GM12891 (cell line): ENCODE data around the gene QSOX2.

Experiments used
- DNase-seq: peaks from one replicate; pipeline ENCODE4 v3.0.0; 2011; ENCODE audit warnings: low spot score; ENCODE audit not compliant: insufficient read length
- FAIRE-seq: peaks from 2 replicates; lab custom pipeline; 2011; peaks lifted over from hg19 to GRCh38; lab: Jason Lieb, UNC
- PAX5 ChIP-seq: IDR thresholded peaks from 2 replicates; pipeline ENCODE4 v1.6.1; 2011; ENCODE audit warnings: low read length, moderate library complexity, mild to moderate bottlenecking; ENCODE audit not compliant: insufficient read depth, severe bottlenecking
- POLR2A ChIP-seq: IDR thresholded peaks from 2 replicates; pipeline ENCODE4 v1.6.1; 2011; ENCODE audit warnings: low read depth, low read length, control low read depth
- POLR2AphosphoS5 ChIP-seq: IDR thresholded peaks from 2 replicates; pipeline ENCODE4 v1.6.1; 2011; ENCODE audit warnings: low read depth, low read length, control low read depth
- POU2F2 ChIP-seq: IDR thresholded peaks from 2 replicates; pipeline ENCODE4 v1.6.1; 2011; ENCODE audit warnings: low read depth, mild to moderate bottlenecking, control low read depth, low read length, moderate library complexity
- SPI1 ChIP-seq: IDR thresholded peaks from 2 replicates; pipeline ENCODE4 v1.6.1; 2011; ENCODE audit warnings: low read depth, low read length, control low read depth
- TAF1 ChIP-seq: IDR thresholded peaks from 2 replicates; pipeline ENCODE4 v1.6.1; 2011; ENCODE audit warnings: low read depth, low read length, control low read depth

QSOX2 gene

DNA sequence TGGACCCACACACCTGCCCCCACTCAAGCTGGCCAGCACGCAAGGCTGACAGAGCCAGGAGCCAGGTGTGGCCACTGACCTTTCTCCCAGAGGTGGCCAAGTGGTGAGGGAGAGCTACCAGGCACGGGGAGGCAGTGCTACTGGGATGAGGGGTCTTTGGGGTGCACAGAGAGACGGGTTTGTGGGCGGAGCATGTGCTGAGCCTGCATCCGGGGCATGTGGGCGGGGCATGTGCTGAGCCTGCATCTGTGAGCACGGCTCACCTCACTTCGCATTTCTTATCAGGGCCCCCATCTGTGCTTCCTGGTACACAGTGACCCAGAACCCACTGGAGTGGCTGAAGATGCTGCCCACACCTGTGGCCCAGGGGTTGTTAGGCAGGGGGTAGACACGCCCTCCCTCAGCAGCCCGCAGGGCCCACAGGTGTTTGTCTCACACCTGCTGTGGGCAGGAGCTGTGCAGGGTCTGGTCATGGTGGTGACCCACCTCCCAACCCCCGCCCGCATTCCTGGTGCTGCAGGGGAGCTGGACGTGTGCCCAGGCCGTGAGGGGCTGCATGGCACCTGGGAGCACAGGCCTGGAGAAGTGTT lies 36.8 kb upstream of the QSOX2 start:
- FAIRE-seq, result no peak

DNA sequence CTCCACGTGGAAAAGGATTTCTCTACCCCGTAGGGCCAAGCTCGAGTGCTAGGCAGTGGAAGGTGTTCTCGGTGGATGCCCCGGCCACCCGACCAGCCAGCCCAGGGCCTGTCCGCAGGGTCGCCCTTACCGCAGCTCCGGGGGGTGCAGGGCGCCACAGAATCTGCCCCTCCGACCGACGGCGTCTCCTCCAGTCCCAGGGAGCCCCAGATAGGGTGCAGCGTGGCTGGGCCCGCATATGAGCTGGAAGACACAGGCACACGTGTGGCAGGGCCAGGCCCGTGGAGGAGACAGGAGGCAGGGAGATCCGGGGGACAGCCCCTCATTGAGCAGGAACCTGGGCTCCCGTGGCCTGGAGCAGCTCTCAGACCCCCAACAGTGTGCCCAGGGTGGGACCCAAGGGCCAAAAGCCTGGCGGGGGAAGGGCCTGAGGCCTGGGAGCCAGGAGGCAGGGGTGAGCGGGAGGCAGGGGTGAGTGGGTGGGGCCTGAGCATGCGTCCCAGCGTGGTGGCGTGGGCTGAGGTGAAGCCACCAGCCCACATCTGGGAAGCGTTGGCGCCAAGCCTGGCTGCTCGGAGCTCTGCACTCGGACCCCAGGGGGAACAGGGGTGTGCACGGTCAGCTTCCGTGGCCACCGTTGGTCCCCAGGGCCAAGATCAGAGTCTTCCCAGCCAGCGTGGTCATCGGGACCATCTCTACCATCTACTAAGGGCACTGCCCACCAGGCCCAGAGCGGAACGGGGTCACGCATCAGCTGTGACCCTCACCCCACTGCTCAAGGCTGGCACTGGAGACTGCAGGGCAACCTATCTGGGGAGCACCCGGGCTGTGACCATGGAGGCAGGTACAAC lies 36.0 kb upstream of the QSOX2 start:
- no peak for TF ChIP-seq POLR2A
- FAIRE-seq, result no peak
- DNase-seq, result no peak

More for the DNA sequence above, 36.8 kb upstream of the QSOX2 start:
- no peak for TF ChIP-seq POLR2A
- no peak for TF ChIP-seq PAX5
- TF ChIP-seq POU2F2, result no peak
- no peak for TF ChIP-seq TAF1
- no peak for TF ChIP-seq SPI1
- TF ChIP-seq POLR2AphosphoS5, result no peak
- no peak for DNase-seq

- TF ChIP-seq POLR2A, result no peak
- FAIRE-seq (no peak), DNase-seq (no peak)
These were observed 35.1 kb upstream of the QSOX2 start for GRCh38 chr9:136280535-136281315.

DNA sequence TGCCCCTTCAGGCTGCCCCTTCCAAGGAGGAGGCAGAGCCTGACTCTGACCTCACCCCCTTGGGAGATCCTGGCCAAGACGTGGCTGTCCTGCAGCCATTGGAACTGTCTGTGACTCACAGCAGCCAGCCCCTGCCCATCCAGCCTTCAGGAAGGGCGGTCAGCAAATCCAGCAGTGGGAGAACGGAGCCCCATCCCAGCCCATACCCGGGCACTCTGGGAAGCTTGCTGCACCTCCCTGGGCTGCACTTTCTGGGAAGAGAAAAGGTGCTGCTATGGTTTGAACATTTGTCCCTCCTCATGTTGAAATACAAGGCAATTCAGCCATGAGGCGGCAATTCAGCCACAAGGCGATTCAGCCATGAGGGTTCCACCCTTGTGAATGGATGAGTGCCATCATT lies 33.9 kb upstream of the QSOX2 start:
- FAIRE-seq (no peak), DNase-seq (no peak)
- no peak for TF ChIP-seq PAX5
- no peak for TF ChIP-seq POU2F2
- no peak for TF ChIP-seq POLR2A
- TF ChIP-seq TAF1, result no peak
- TF ChIP-seq SPI1, result no peak
- no peak for TF ChIP-seq POLR2AphosphoS5

GRCh38 chr9:136278894-136279293 lies 33.3 kb upstream of the QSOX2 start:
- no peak for DNase-seq

DNA sequence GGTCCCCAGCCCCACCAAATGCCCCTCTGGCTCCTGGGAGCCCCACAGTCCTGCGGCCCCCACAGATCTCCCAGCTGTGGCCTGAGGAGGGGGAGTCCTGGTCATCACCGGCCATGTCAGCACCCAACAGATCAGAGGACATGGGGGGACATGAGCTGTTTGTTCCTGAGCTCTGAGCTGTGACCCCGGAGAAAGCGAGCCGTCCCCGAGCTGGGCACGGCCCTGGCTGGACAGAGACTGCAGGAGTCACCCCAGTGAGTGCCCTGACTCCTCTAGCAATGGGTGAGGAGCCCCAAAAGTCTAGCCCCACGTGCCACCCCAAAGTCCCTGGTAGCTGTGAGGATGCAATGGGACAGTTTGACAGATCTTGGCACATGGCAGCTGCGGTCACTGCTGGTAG lies 32.6 kb upstream of the QSOX2 start:
- FAIRE-seq (no peak), DNase-seq (no peak)
- no peak for TF ChIP-seq POU2F2
- TF ChIP-seq TAF1, result no peak
- TF ChIP-seq SPI1, result no peak
- TF ChIP-seq POLR2AphosphoS5, result no peak
- no peak for TF ChIP-seq POLR2A
- TF ChIP-seq PAX5, result no peak

More at GRCh38 chr9:136278894-136279293, 33.3 kb upstream of the QSOX2 start:
- TF ChIP-seq PAX5, result no peak
- no peak for TF ChIP-seq POLR2AphosphoS5
- TF ChIP-seq POLR2A, result no peak
- TF ChIP-seq POU2F2, result no peak
- no peak for TF ChIP-seq SPI1
- no peak for TF ChIP-seq TAF1
- FAIRE-seq, result no peak

GRCh38 chr9:136277746-136278145 lies 32.1 kb upstream of the QSOX2 start:
- FAIRE-seq (no peak), DNase-seq (no peak)
- no peak for TF ChIP-seq POLR2A
- TF ChIP-seq SPI1, result no peak
- no peak for TF ChIP-seq POU2F2
- TF ChIP-seq TAF1, result no peak
- TF ChIP-seq PAX5, result no peak
- TF ChIP-seq POLR2AphosphoS5, result no peak

DNA sequence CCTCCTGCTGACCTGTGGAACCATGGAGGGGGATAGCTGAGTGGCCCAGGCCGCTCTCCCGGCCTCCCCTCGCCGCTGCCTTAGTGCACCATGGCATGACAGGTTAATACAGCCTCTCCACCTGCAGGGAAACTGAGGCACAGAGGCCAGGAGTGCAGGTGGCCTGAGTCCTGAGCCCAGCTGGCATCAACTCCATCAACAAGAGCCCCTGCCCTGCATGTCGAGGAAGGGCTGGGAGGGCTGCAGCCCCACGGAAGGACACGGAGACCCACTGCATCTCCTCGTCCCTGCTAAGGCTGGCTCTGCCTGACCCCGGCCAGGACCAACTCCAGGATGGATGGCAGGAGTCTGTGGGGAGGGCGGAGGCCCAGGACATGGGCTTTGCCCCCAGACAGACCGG lies 31.1 kb upstream of the QSOX2 start:
- FAIRE-seq, result no peak
- DNase-seq, result no peak
- no peak for TF ChIP-seq SPI1
- no peak for TF ChIP-seq PAX5

- DNase-seq (no peak), FAIRE-seq (no peak)
- TF ChIP-seq POLR2A, result no peak
- TF ChIP-seq SPI1, result no peak
- no peak for TF ChIP-seq PAX5
- TF ChIP-seq POLR2AphosphoS5, result no peak
- TF ChIP-seq POU2F2, result no peak
- no peak for TF ChIP-seq TAF1
These were observed 30.2 kb upstream of the QSOX2 start for GRCh38 chr9:136275655-136276429.
